Activated CD8-positive, alpha-beta memory T cell treated with anti-CD3 and anti-CD28 coated beads for 24 hours (primary cell): ENCODE results near the gene MYO15A.

Experiments used
- DNase-seq: peaks from one replicate; pipeline ENCODE4 v3.0.0-alpha.2; 2020

The MYO15A gene

DNA sequence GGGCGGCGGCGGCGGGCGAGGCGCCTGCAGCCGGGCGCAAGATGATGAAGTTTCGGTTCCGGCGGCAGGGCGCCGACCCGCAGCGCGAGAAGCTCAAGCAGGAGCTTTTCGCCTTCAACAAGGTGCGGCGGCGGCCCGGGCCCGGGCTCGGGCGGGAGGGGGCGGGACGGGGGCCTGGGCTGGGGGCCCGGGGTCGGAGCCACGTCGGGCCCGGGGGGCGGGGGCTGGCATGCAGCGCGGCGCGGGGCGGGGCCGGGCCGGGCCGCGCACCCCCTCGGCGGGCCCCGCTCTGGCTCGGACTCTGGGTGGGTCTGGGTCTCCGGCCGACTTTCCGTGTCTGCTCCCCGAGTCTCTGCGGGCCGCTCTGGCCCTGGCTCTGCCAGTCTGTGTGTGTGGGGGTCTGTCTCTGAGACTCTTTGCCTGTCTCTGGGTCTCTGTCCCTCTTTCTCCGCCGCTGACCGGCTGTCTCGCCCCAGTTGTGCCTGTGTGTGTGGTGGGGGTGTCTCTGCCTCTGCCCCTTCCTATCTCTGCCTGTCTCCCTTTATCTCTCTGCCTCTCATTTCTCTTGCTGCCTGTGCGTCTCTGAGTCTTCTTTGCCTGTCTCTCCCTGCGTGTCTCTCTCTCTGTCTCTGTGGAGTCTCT, 117.2 kb downstream of the MYO15A start:
- peak; percentile 73 for DNase-seq

DNA sequence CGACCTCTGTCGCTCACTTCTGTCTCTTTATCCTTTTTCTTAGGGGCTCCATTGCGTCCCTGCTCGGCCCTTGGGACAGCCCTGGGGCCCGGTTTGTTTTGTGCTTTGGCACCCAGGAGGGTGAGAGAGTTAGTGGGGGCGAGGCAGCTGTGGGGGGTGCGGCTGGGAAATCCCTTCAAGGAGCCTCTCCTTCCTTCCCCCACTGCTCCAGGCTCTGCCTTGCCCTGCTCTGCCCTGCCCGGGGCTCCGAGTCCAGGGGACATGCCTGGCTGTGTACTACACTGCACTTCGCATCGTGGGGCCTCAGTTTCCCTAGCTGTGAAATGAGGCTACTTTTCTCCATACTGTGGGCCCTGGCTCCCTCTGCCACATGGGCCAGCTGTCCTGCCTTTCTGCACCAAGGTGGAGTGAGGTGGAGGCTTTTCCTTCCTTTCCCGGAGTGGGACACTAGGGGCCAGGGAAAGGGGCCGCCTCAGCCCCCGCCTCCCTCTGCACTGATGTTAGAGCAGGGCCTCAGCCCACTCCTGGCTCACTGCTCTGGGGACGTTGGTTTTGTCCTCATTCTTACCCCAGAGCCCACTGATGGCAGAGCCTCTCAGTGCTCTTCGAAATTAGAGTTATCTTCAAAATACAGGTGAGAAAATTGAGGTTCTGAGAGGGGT, 117.9 kb downstream of the MYO15A start:
- no peak for DNase-seq

- DNase-seq = no peak
These were observed 119.1 kb downstream of the MYO15A start for GRCh38 chr17:18227635-18228034.

- no peak for DNase-seq
These were observed 119.7 kb downstream of the MYO15A start for GRCh38 chr17:18228176-18228682.

GRCh38 chr17:18229254-18229653, 120.7 kb downstream of the MYO15A start:
- DNase-seq = no peak
